SU-DHL-6 (cell line): ENCODE data around the gene IFNGR1.

ENCODE experiments used
- H2AFZ ChIP-seq: fragments of 200-600 bp; sonication (generic); 2 replicates; pipeline ENCODE4 v1.6.1; 2014; ENCODE audit warnings: low read depth, mild to moderate bottlenecking, moderate library complexity, mixed read lengths, antibody characterized with exemption, low read length; ENCODE audit not compliant: severe bottlenecking
- H3F3A ChIP-seq: fragments of 200-600 bp; shearing (Covaris generic); 2 replicates; pipeline ENCODE4 v1.6.0; 2016; ENCODE audit warnings: antibody characterized with exemption, mild to moderate bottlenecking; ENCODE audit not compliant: insufficient read depth
- H3K27ac ChIP-seq: fragments of 200-600 bp; sonication (generic); 2 replicates; pipeline ENCODE4 v1.5.1; 2016; ENCODE audit warnings: low read depth, mild to moderate bottlenecking, low read length, moderate library complexity, mixed read lengths
- H3K27me3 ChIP-seq: fragments of 200-600 bp; sonication (generic), shearing (Covaris generic); 2 replicates; pipeline ENCODE4 v1.6.0; 2014; ENCODE audit warnings: mild to moderate bottlenecking, low read length
- H3K36me3 ChIP-seq: fragments of 200-600 bp; sonication (generic); 2 replicates; pipeline ENCODE4 v1.6.1; 2014; ENCODE audit warnings: mild to moderate bottlenecking, low read length, mixed read lengths
- H3K4me2 ChIP-seq: fragments of 300-600, 200-600 bp; shearing (Covaris generic), sonication (generic); 2 replicates; pipeline ENCODE4 v1.6.0; 2014; ENCODE audit warnings: low read length, low read depth, mild to moderate bottlenecking; ENCODE audit not compliant: poor library complexity, severe bottlenecking
- H3K4me3 ChIP-seq: fragments of 200-600 bp; sonication (generic); 2 replicates; pipeline ENCODE4 v1.5.1; 2014; ENCODE audit warnings: antibody characterized with exemption, low read length, mild to moderate bottlenecking, mixed read lengths; ENCODE audit not compliant: insufficient read depth, poor library complexity, severe bottlenecking
- H3K79me2 ChIP-seq: fragments of 200-600 bp; sonication (generic); 2 replicates; pipeline ENCODE4 v1.6.1; 2014; ENCODE audit warnings: mild to moderate bottlenecking, low read length, moderate library complexity; ENCODE audit not compliant: insufficient read depth
- H3K9ac ChIP-seq: fragments of 200-600 bp; sonication (generic); 2 replicates; pipeline ENCODE4 v1.7.0; 2014; ENCODE audit warnings: mild to moderate bottlenecking, low read length
- H3K9me2 ChIP-seq: fragments of 200-600 bp; sonication (generic); replicated peaks from 2 replicates; pipeline ENCODE4 v1.6.1; 2014; ENCODE audit warnings: low read length; ENCODE audit not compliant: insufficient read depth
- H3K9me3 ChIP-seq: fragments of 200-600 bp; sonication (generic); 2 replicates; pipeline ENCODE4 v1.6.1; 2014; ENCODE audit warnings: low read length, mixed read lengths; ENCODE audit not compliant: insufficient read depth
- H4K20me1 ChIP-seq: fragments of 200-600 bp; sonication (generic); 2 replicates; pipeline ENCODE4 v1.6.1; 2014; ENCODE audit warnings: low read depth, mild to moderate bottlenecking, antibody characterized with exemption, low read length, moderate library complexity, mixed read lengths
- CTCF ChIP-seq: fragments of 200-600 bp; sonication (generic); IDR thresholded peaks from one replicate; pipeline ENCODE4 v1.5.1; 2017; ENCODE audit warnings: antibody characterized with exemption, mild to moderate bottlenecking, low read length, moderate library complexity; ENCODE audit not compliant: insufficient read depth, poor library complexity, severe bottlenecking
- EZH2phosphoT487 ChIP-seq: fragments of 200-600 bp; sonication (generic), shearing (Covaris generic); conservative IDR thresholded peaks from 2 replicates; pipeline ENCODE4 v1.6.1; 2018; ENCODE audit warnings: mild to moderate bottlenecking, antibody characterized with exemption, low read length, moderate library complexity, mixed read lengths

Gene IFNGR1

GRCh38 chr6:137148306-137149034, 70.7 kb downstream of the IFNGR1 start:
- TF ChIP-seq CTCF = no peak
- TF ChIP-seq EZH2phosphoT487 = no peak
- Histone ChIP-seq H3K36me3 (no peaks in the 10 kb centered on the region), H2AFZ (no peak overlapping the region), H3K9ac (no peak overlapping the region), H3K79me2 (no peaks in the 10 kb centered on the region), H3K27ac (no peak overlapping the region), H3K9me2 (no peaks in the 10 kb centered on the region), H3K9me3 (no peaks in the 10 kb centered on the region), H3K27me3 (no peaks in the 10 kb centered on the region), H3K4me2 (no peak overlapping the region), H3K4me3 (no peak overlapping the region), H3F3A (no peaks in the 10 kb centered on the region), H4K20me1 (no peaks in the 10 kb centered on the region)
